ENCODE data around the gene ZSWIM4. TPM values are rescaled to one million over a fixed set of nuclear protein-coding genes. Genes with fewer than 3 reads are reported as not detected.
A peak's percentile ranks its signal among the peaks of the same experiment; 100 is the strongest.

Gene ZSWIM4
- polyA plus RNA-seq, 3 donors: 0.19 to 1.1 (median 0.23) TPM

DNA sequence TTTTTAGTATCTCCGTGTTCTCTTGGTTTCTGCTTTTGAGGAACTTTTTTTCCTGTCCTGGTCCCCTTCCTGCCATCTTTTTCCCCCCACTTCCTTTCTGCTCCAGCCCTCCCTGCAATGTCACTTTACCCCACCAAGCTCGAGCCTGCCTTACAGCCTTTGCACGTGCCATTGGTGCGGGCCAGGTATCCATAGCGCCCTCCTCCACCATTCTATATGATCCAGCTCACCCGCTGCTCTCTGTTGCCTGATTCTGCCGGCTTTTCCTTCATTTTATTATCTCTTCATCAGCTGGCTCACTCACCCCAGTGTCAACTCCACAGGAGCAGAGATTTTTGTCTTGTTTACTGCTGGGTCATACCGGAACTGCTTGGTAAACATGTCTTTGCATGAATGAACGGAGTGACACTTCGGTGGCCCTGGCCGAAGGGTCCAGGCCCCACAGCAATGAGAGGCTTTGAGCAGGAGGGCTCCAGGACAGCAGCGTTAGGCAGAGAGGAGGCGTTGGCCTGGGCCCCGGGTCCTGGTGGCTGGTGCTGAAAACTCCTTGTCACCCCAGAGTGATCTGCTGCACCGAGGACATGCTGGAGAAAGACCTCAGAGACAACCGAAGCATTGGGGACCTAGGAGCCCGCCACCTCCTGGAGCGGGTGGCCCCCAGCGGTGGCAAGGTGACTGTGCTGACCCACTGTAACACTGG lies 29.7 kb upstream of the ZSWIM4 start:
- TF ChIP-seq, protein P1, sequence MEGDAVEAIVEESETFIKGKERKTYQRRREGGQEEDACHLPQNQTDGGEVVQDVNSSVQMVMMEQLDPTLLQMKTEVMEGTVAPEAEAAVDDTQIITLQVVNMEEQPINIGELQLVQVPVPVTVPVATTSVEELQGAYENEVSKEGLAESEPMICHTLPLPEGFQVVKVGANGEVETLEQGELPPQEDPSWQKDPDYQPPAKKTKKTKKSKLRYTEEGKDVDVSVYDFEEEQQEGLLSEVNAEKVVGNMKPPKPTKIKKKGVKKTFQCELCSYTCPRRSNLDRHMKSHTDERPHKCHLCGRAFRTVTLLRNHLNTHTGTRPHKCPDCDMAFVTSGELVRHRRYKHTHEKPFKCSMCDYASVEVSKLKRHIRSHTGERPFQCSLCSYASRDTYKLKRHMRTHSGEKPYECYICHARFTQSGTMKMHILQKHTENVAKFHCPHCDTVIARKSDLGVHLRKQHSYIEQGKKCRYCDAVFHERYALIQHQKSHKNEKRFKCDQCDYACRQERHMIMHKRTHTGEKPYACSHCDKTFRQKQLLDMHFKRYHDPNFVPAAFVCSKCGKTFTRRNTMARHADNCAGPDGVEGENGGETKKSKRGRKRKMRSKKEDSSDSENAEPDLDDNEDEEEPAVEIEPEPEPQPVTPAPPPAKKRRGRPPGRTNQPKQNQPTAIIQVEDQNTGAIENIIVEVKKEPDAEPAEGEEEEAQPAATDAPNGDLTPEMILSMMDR (IDR thresholded peaks at IDR 0.05): no peak

DNA sequence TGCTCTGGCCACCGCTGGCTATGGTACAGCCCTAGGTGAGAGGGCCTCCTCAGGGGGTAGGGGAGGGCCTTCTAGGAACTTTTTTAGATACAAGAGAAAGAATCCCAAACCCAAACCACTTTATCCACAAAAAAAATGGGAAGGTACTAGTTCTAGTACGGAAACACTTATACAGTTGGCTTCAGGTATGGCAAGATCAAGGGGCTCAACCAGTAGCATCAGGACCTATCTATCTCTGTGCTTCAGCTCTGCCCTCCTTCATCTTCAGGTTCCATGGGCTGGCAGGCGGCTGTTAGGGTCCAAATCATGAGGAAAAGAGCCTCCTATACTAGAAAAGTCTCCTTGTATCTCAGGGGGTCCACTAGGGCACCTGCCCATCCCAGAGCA lies 29.2 kb upstream of the ZSWIM4 start:
- TF ChIP-seq, protein P1 (IDR thresholded peaks at IDR 0.05): no peak

More for the DNA sequence above, 29.7 kb upstream of the ZSWIM4 start:
- WGBS (ENCODE audit: insufficient coverage): 78% methylated on average over 19 of the region's 19 CpGs
- no peaks in the 10 kb centered on the region for H3K27me3 Mint-ChIP-seq (ENCODE audit: low read depth in 3 of 3)
- no peak for DNase-seq
- H3K9ac ChIP-seq (ENCODE audit: insufficient read depth, low read length, poor library complexity, severe bottlenecking): peak overlapping the region; percentile 56
- H3K36me3 Mint-ChIP-seq: peaks cover 31 to 53% of the 10 kb centered on the region in 2 donors
- no peak overlapping the region for H3K27ac ChIP-seq (ENCODE audit: low read depth in 1 of 2, low read length in 2 of 2)
- H3K79me2 ChIP-seq (ENCODE audit: insufficient read depth, low read length): no peaks in the 10 kb centered on the region
- intact Hi-C loops (cut with micrococcal nuclease): no loop called here
- peak overlapping the region in 5 of 7 donors; percentile 31 to 82 (median 61) for H3K27ac Mint-ChIP-seq
- peaks cover 9% of the 10 kb centered on the region for H4K20me1 ChIP-seq (ENCODE audit: insufficient read depth, low read length)
- H2AFZ ChIP-seq (ENCODE audit: insufficient read depth, low read depth, low read length, poor library complexity, severe bottlenecking): peak overlapping the region; percentile 83
- peak overlapping the region; percentile 77 to 89 for H3K4me3 Mint-ChIP-seq
- no peaks in the 10 kb centered on the region for H3K27me3 ChIP-seq (ENCODE audit: control insufficient read depth in 2 of 2, insufficient read depth in 2 of 2, low read length in 2 of 2)
- peaks cover 17% of the 10 kb centered on the region for H3K4me1 Mint-ChIP-seq
- H3K4me3 ChIP-seq (replicated peaks in 1 of 3; ENCODE audit: low read depth in 2 of 3, low read length in 3 of 3): peak overlapping the region in 2 of 3 experiments; percentile 55 to 83
- no peaks in the 10 kb centered on the region for H3K9me3 ChIP-seq (replicated peaks in 1 of 2; ENCODE audit: control insufficient read depth in 1 of 2, insufficient read depth in 1 of 2, low read length in 2 of 2)
- H3K4me1 ChIP-seq (ENCODE audit: control insufficient read depth in 1 of 2, insufficient read depth in 2 of 2, low read length in 2 of 2): peaks cover 16 to 20% of the 10 kb centered on the region in 2 donors
- H3K36me3 ChIP-seq (replicated peaks in 1 of 2; ENCODE audit: control insufficient read depth in 1 of 2, insufficient read depth in 2 of 2, low read length in 2 of 2): peaks cover 37 to 44% of the 10 kb centered on the region in 2 donors
- H3K9me3 Mint-ChIP-seq: no peaks in the 10 kb centered on the region
- peak overlapping the region; percentile 81 for H3K4me2 ChIP-seq (replicated peaks; ENCODE audit: extremely low read depth, low read length, poor library complexity, severe bottlenecking)

More for the DNA sequence above, 29.2 kb upstream of the ZSWIM4 start:
- Histone ChIP-seq H3K36me3 (replicated peaks in 1 of 2; ENCODE audit: control insufficient read depth in 1 of 2, insufficient read depth in 2 of 2, low read length in 2 of 2) (peaks cover 35 to 46% of the 10 kb centered on the region in 2 donors), H3K27ac (ENCODE audit: low read depth in 1 of 2, low read length in 2 of 2) (no peak overlapping the region), H2AFZ (ENCODE audit: insufficient read depth, low read depth, low read length, poor library complexity, severe bottlenecking) (no peak overlapping the region), H3K9ac (ENCODE audit: insufficient read depth, low read length, poor library complexity, severe bottlenecking) (no peak overlapping the region), H3K4me1 (ENCODE audit: control insufficient read depth in 1 of 2, insufficient read depth in 2 of 2, low read length in 2 of 2) (peaks cover 16 to 20% of the 10 kb centered on the region in 2 donors), H3K4me3 (replicated peaks in 1 of 3; ENCODE audit: low read depth in 2 of 3, low read length in 3 of 3) (no peak overlapping the region), H3K4me2 (replicated peaks; ENCODE audit: extremely low read depth, low read length, poor library complexity, severe bottlenecking) (no peak overlapping the region), H3K9me3 (replicated peaks in 1 of 2; ENCODE audit: control insufficient read depth in 1 of 2, insufficient read depth in 1 of 2, low read length in 2 of 2) (no peaks in the 10 kb centered on the region), H3K79me2 (ENCODE audit: insufficient read depth, low read length) (no peaks in the 10 kb centered on the region), H4K20me1 (ENCODE audit: insufficient read depth, low read length) (peaks cover 9% of the 10 kb centered on the region), H3K27me3 (ENCODE audit: control insufficient read depth in 2 of 2, insufficient read depth in 2 of 2, low read length in 2 of 2) (no peaks in the 10 kb centered on the region)
- intact Hi-C loops (cut with micrococcal nuclease): no loop called here
- Mint-ChIP-seq H3K36me3 (peaks cover 31 to 53% of the 10 kb centered on the region in 2 donors), H3K27ac (peak overlapping the region in 1 of 7 donors; percentile 31), H3K27me3 (ENCODE audit: low read depth in 3 of 3) (no peaks in the 10 kb centered on the region), H3K4me3 (no peak overlapping the region), H3K4me1 (peaks cover 17% of the 10 kb centered on the region), H3K9me3 (no peaks in the 10 kb centered on the region)
- DNase-seq: no peak
- WGBS (ENCODE audit: insufficient coverage): 100% methylated on average over 2 of the region's 3 CpGs

Data from CD14-positive monocyte (primary cell).